K562 treated with DMSO at 1 percent for 12 hours (cell line): ENCODE measurements around the gene OR51T1. TPM values are rescaled to one million over a fixed set of nuclear protein-coding genes. Genes with fewer than 3 reads are reported as not detected.

Experiments used
- total RNA-seq: library from RNA; unstranded; fragments of 300-600 nt; gene quantifications from 2 replicates; pipeline ENCODE4 v1.2.3, GENCODE V29; 2022; ENCODE audit not compliant: insufficient read depth

The OR51T1 gene
- not detected in 2 replicates for total RNA-seq

GRCh38 chr11:4881860-4882500 is at the start of gene OR51T1:
Gene OR51T1, plus strand, starts transcription at chr11:4881900. Its CDS starts 0 bp downstream, at chr11:4881900.

GRCh38 chr11:4848908-4849532 is 32.7 kb upstream of the OR51T1 start, which contains the start of gene OR51S1:
Gene OR51S1, minus strand, starts transcription at chr11:4849208. Its CDS starts 0 bp downstream, at chr11:4849208.

GRCh38 chr11:4903484-4903883 is 21.8 kb downstream of the OR51T1 start, which contains the start of gene OR51A7:
Gene OR51A7, plus strand, starts transcription at chr11:4903783. Its CDS starts 3,587 bp downstream, at chr11:4907370.

GRCh38 chr11:4919250-4919649 is 37.5 kb downstream of the OR51T1 start, which contains the start of gene OR51G2:
Gene OR51G2, minus strand, starts transcription at chr11:4919350. Its CDS starts 3,687 bp downstream, at chr11:4915663.

GRCh38 chr11:4924239-4924638 is 42.5 kb downstream of the OR51T1 start, which contains the start of gene OR51G1:
Gene OR51G1, minus strand, starts transcription at chr11:4924339. Its CDS starts 0 bp downstream, at chr11:4924339.

Other genes starting within 250 kb of the OR51T1 start
- not detected in 2 replicates for gene OR51D1, start 244.4 kb upstream of the OR51T1 start, total RNA-seq
- gene OR51E1, start 237.9 kb upstream of the OR51T1 start, total RNA-seq = not detected in 2 replicates
- not detected in 2 replicates for gene OR51E2, start 184.0 kb upstream of the OR51T1 start, total RNA-seq
- not detected in 2 replicates for gene MMP26, start 177.1 kb upstream of the OR51T1 start, total RNA-seq
- not detected in 2 replicates for gene OR51F1, start 112.0 kb upstream of the OR51T1 start, total RNA-seq
- not detected in 2 replicates for gene OR52R1, start 77.5 kb upstream of the OR51T1 start, total RNA-seq
- gene OR51F2, start 60.6 kb upstream of the OR51T1 start, total RNA-seq = not detected in 2 replicates
- not detected in 2 replicates for gene OR51S1, start 32.7 kb upstream of the OR51T1 start, total RNA-seq
- gene OR51A7, start 21.9 kb downstream of the OR51T1 start, total RNA-seq = not detected in 2 replicates
- not detected in 2 replicates for gene OR51G2, start 37.5 kb downstream of the OR51T1 start, total RNA-seq
- not detected in 2 replicates for gene OR51G1, start 42.4 kb downstream of the OR51T1 start, total RNA-seq
- gene OR51A4, start 65.7 kb downstream of the OR51T1 start, total RNA-seq = not detected in 2 replicates
- not detected in 2 replicates for gene OR51A2, start 73.8 kb downstream of the OR51T1 start, total RNA-seq
- not detected in 2 replicates for gene OR51L1, start 113.0 kb downstream of the OR51T1 start, total RNA-seq
- not detected in 2 replicates for gene OR52J3, start 164.6 kb downstream of the OR51T1 start, total RNA-seq
- not detected in 2 replicates for gene OR52E2, start 177.7 kb downstream of the OR51T1 start, total RNA-seq
- not detected in 2 replicates for gene OR52E1, start 187.7 kb downstream of the OR51T1 start, total RNA-seq